Endothelial cell (in vitro differentiated cells): ENCODE measurements around the gene ARHGAP20. TPM values are rescaled to one million over a fixed set of nuclear protein-coding genes. Genes with fewer than 3 reads are reported as not detected.

ENCODE experiments used
- DNase-seq: peaks from one replicate; pipeline ENCODE4 v3.0.0; 2021; ENCODE audit warnings: low spot score
- H3K27ac Mint-ChIP-seq: one replicate; pipeline ENCODE4 v1.8.0; 2021; ENCODE audit warnings: mixed read lengths, inconsistent platforms; ENCODE audit not compliant: unreplicated experiment
- H3K27me3 Mint-ChIP-seq: one replicate; pipeline ENCODE4 v1.8.0; 2021; ENCODE audit warnings: mild to moderate bottlenecking, moderate library complexity, mixed read lengths, inconsistent platforms; ENCODE audit not compliant: unreplicated experiment
- H3K36me3 Mint-ChIP-seq: one replicate; pipeline ENCODE4 v1.8.0; 2021; ENCODE audit warnings: mild to moderate bottlenecking, low read depth, mixed read lengths, inconsistent platforms; ENCODE audit not compliant: unreplicated experiment
- H3K4me1 Mint-ChIP-seq: one replicate; pipeline ENCODE4 v1.8.0; 2021; ENCODE audit warnings: mild to moderate bottlenecking, mixed read lengths, inconsistent platforms; ENCODE audit not compliant: unreplicated experiment
- H3K4me3 Mint-ChIP-seq: one replicate; pipeline ENCODE4 v1.8.0; 2021; ENCODE audit warnings: mild to moderate bottlenecking, mixed read lengths, inconsistent platforms; ENCODE audit not compliant: unreplicated experiment
- H3K9me3 Mint-ChIP-seq: one replicate; pipeline ENCODE4 v1.8.0; 2021; ENCODE audit warnings: mixed read lengths, inconsistent platforms; ENCODE audit not compliant: unreplicated experiment
- total RNA-seq: library from RNA; stranded (reverse); fragmentation: NEBNext Ultra II Directional; extraction: Animal tissue kit (Norgen Biotek cat#: 25700); gene quantifications from one replicate; pipeline ENCODE4 v1.2.1, GENCODE V29; 2021; ENCODE audit not compliant: unreplicated experiment
- TF ChIP-seq, protein P1 (sequence below): fragments of 200-600 bp; sonication (generic); IDR thresholded peaks from one replicate; pipeline ENCODE4 v1.5.0; 2021; ENCODE audit warnings: antibody characterized with exemption; ENCODE audit not compliant: unreplicated experiment

ARHGAP20 gene
- total RNA-seq, 1 donor from 2014 or later, result 0.36 TPM

DNA sequence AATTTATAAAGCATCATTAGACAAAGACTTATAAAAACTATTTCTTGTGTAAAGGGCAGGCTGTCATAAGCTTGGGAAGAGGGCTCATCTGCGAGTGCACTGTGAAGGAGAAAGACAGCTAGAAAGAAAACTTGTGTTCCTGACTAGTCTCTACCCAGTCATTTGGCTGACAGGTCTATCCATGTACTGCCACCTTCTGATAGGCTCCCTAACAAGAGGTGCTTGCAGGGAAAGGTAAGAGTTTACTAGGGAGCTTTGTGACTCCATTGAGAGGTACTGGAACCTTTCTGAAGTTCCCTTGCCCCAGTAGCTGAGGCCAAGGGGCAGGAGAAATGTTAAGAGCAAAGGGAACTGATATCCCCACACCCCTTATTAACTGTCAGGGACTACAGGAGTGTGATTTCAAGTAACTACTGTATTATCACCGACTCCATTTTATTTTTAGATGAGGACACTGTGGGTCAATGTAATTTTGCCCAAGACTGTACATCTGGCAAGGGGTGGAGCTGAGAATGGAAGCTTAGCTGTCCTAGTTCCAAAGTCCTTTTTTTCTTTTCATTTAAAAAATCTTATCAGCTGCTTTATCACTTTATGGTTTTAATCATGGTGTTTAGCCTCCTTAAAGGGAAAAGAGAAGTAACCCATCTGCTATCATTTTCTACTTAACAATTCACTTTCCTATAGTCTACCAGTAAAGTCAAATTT is 129.4 kb downstream of the ARHGAP20 start:
- TF ChIP-seq, protein P1, sequence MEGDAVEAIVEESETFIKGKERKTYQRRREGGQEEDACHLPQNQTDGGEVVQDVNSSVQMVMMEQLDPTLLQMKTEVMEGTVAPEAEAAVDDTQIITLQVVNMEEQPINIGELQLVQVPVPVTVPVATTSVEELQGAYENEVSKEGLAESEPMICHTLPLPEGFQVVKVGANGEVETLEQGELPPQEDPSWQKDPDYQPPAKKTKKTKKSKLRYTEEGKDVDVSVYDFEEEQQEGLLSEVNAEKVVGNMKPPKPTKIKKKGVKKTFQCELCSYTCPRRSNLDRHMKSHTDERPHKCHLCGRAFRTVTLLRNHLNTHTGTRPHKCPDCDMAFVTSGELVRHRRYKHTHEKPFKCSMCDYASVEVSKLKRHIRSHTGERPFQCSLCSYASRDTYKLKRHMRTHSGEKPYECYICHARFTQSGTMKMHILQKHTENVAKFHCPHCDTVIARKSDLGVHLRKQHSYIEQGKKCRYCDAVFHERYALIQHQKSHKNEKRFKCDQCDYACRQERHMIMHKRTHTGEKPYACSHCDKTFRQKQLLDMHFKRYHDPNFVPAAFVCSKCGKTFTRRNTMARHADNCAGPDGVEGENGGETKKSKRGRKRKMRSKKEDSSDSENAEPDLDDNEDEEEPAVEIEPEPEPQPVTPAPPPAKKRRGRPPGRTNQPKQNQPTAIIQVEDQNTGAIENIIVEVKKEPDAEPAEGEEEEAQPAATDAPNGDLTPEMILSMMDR, result no peak
- Mint-ChIP-seq H3K27ac (no peak overlapping the region), H3K9me3 (no peaks in the 10 kb centered on the region), H3K27me3 (no peaks in the 10 kb centered on the region), H3K4me3 (no peak overlapping the region), H3K4me1 (no peaks in the 10 kb centered on the region), H3K36me3 (no peaks in the 10 kb centered on the region)
- DNase-seq, result no peak

DNA sequence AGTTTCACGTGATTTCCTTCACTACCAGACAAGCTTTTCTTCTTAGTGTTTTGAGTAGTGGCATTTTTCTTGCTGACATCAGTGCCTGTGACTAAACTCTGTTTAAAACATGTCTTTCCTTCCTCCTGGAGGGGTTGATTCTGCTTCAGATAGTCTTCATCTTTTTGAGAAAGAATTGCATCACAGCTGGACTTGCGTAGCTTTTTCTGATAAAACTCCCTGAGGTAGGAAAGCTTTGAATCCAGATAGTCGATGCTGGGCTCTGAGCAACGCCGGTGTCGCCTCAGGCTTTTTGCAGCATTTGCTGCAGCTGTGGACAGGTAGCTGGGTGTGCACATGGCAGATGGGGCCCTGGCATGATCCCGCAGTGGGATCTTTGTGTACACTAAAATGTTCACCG is 131.7 kb downstream of the ARHGAP20 start:
- TF ChIP-seq, protein P1, result no peak
- no peak for DNase-seq

DNA sequence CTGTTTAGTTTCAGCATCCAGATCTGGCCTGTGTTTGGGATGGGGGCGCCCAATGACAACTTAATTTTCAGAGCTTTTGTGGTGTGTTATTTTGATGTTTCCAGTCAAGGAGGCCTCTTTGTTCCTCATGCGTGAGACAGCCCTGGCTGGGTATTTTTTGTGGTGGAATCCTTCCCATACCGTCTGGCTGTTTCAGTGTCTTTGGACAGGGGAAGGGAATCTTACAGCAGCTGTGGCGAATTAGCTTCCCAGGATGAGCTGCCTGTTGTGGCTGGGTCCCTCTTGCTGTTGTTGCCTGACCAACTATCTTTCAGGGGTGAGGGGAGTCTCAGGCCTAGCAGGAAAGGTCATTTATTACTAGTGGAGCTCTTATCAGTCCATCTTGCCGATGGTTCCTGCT is 138.8 kb downstream of the ARHGAP20 start:
- Mint-ChIP-seq H3K27me3 (no peaks in the 10 kb centered on the region), H3K36me3 (no peaks in the 10 kb centered on the region), H3K9me3 (no peaks in the 10 kb centered on the region), H3K4me1 (no peaks in the 10 kb centered on the region), H3K27ac (no peak overlapping the region), H3K4me3 (no peak overlapping the region)
- DNase-seq, result no peak
- TF ChIP-seq, protein P1, result no peak

More for the DNA sequence above, 131.7 kb downstream of the ARHGAP20 start:
- H3K27ac Mint-ChIP-seq, result no peak overlapping the region
- H3K4me3 Mint-ChIP-seq, result no peak overlapping the region
- H3K9me3 Mint-ChIP-seq, result no peaks in the 10 kb centered on the region
- no peaks in the 10 kb centered on the region for H3K27me3 Mint-ChIP-seq
- no peaks in the 10 kb centered on the region for H3K36me3 Mint-ChIP-seq
- H3K4me1 Mint-ChIP-seq, result no peaks in the 10 kb centered on the region

DNA sequence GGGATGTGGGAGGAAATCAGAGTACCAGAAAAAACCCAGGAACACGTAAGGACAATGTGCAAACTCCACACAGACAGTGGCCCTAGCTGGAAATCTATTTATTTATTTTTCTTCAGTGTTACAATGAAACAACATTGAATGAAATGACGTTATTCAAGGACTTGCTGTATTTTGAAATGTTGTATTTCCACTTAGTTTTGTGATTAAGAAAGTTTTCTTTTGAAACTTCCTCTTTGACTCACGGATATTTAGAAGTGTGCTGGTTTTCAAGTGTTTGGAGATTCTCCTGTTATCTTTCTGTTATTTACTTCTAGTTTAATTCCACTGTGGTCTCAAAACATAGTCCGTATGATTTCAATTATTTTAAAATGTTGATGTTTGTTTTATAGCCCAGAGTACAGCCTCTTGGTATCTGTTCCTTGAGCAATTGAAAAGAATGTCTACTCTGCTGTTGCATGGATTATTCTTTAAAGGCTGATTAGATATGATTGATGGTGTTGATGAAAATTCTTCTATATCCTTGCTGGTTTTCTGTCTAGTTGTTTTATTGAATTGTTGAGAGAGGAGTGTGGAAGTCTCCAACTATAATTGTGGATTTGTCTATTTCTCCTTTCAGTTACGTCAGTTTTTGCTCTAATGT is 141.0 kb downstream of the ARHGAP20 start:
- TF ChIP-seq, protein P1, result no peak
- no peaks in the 10 kb centered on the region for H3K4me1 Mint-ChIP-seq
- DNase-seq, result no peak
- H3K4me3 Mint-ChIP-seq, result no peak overlapping the region
- no peaks in the 10 kb centered on the region for H3K27me3 Mint-ChIP-seq
- no peaks in the 10 kb centered on the region for H3K9me3 Mint-ChIP-seq
- H3K27ac Mint-ChIP-seq, result no peak overlapping the region
- no peaks in the 10 kb centered on the region for H3K36me3 Mint-ChIP-seq

DNA sequence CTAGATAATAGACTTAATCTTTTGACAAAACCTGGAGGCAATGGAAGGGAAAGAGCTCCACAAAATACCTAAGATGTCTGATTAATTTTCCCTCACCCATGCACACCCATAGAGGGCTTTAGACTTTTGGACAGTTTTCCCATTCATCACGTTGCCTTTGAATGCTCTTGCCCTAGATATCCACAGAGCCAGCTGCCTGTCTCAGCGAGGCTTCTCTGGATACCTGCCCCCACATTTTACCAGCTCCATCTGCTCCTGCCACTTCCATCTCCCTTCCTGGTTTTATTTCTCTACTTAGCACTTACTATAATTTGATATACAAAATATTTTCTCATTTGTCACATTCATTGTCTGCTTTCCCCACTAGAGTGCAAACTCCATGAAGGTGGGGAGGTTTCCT is 145.7 kb downstream of the ARHGAP20 start:
- Mint-ChIP-seq H3K27ac (no peak overlapping the region), H3K4me1 (peaks cover 5% of the 10 kb centered on the region), H3K4me3 (no peak overlapping the region), H3K27me3 (no peaks in the 10 kb centered on the region), H3K36me3 (no peaks in the 10 kb centered on the region), H3K9me3 (no peaks in the 10 kb centered on the region)
- TF ChIP-seq, protein P1, result no peak
- DNase-seq, result no peak
